GM19463 (cell line): ENCODE results near the gene FAM20B.
"Not testable (repeated sequence)": the region's sequence is repeated elsewhere in the genome, so short reads cannot be mapped to it uniquely, and the experiment has no call there.

ENCODE experiments used
- ATAC-seq: cut with Tn5 transposase; IDR thresholded peaks from one replicate; pipeline ENCODE4 v1.9.1; 2021; ENCODE audit warnings: mild to moderate bottlenecking, moderate library complexity; ENCODE audit not compliant: unreplicated experiment

FAM20B gene

DNA sequence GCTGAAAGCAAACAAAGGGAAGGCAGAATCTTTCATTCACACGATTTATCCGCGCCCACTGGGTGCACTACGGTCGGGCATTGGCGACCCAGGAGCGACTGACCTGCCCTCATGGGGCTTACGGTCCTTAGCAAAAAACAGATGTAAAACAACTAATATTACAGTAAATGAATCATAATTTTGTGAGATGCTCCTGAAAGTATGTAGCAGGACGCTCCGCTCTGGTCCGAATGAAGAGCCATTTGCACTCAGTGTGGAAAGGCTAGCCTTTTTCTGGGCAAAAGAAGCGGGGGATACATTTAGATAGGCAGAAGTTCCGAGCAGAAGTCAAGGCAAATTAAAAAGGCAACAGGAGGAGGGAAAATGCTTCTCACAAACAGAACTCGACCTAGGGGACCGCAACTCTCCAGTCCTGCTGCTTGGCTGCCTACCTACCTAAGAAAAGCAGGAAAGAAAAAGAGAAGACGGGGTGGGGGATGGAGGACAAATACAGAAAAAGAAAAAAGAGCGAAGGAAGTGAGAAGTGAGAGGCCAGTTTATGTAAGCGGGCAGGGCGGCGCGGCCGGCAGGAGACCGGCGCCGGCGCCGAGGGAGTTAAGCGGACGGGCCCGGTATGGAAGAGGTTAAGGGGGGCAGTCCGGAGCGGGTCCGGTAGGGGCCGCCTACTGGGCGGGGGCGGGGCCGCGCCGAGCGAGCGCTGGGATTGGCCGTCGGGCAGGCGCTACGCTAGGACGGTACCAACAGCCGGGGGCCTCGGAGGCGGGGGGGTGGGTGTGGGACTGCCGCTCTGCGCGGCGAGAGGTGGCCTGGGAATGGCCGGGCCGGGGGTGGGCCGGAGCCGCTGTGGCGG lies at the start of gene FAM20B:
FAM20B (plus strand) TSS at position 770 of the 850 bp plus-strand sequence. CDS start 17,954 bp downstream, outside the sequence.
- ATAC-seq, result peak; percentile 77

DNA sequence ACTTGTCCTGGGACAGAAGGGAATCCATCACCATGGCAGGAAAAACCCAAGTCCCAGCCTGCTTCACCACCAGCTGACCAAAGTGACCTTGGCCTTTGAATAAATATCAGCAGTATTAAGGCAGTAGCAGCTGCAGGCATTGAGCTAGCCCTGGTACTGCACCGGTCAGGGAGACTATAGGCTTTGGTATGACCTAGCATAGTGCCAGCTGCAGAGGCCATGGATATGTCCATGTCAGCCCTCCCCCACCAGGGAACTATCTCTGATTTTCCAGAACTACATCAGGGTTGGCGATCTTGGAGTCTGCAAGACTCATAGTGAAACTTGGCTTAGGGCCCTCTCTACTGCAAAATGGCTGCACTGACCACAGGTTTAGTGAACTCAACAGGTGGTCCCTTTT lies 49.2 kb upstream of the FAM20B start:
- no peak for ATAC-seq

GRCh38 chr1:178986204-178986603 lies 39.5 kb upstream of the FAM20B start:
- no peak for ATAC-seq

GRCh38 chr1:178988198-178988597 lies 37.5 kb upstream of the FAM20B start:
- not testable (repeated sequence) for ATAC-seq

DNA sequence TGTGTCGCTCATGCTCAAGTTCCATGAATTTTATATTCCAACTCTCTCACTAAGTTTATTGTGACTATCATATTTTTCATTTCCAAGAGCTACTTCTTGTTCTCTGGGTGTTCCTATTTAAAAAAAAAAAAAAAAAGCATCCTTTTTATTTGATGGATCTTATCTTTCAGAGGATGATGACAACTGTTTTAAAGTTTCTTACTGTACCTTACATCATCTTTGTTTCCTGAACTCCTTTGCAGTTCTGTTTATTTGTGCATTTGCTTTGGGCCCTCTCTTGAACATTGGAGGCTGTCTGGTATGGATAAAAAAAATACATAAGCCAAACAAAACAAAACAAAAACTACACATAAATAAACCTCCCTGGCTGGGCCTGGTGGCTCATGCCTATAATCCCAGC lies 32.1 kb upstream of the FAM20B start:
- no peak for ATAC-seq

DNA sequence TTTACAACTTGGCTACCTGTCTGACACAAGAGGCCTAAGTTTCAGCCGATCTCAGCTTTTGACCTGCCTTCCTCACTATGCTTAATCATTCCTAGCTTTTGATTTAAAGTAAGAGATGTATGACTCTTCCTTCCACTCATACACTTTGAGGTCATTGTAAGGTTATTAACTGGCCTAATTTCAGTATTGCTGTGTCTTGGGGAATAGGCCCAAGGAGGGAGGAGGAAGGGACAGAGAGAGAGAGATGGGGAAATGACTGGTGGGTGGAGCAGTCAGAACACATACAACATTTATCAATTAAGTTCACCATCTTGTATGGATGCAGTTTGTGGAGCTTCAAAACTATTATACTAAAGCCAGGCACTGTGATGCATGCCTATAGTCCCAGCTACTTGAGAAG lies 28.3 kb upstream of the FAM20B start:
- ATAC-seq, result no peak

GRCh38 chr1:178998295-178998694 lies 27.4 kb upstream of the FAM20B start:
- ATAC-seq, result no peak

DNA sequence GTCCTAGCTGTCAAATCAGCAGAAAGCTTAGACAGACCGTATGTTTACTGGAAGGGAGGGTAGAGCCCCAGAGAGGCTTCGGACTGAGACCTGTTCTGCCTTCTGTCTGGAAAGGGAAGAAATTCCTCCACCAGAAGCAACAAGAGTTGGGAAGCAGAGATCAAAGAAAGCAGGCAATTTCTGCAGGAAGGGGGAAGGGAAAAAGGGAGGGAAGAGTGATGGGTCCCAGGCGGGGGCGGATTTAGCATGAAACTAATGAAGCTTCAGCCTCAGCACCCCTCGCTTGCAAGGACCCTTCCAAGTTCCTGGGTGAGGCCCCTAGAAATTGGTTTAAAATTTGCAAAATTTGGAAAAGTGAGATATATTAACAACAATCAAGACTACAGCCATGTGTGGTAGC lies 26.6 kb upstream of the FAM20B start:
- no peak for ATAC-seq

- ATAC-seq, result no peak
Measured at GRCh38 chr1:179001451-179001850, 24.2 kb upstream of the FAM20B start.

- ATAC-seq, result not testable (repeated sequence)
Measured at GRCh38 chr1:179002064-179002463, 23.6 kb upstream of the FAM20B start.

GRCh38 chr1:179002552-179003345 lies 22.9 kb upstream of the FAM20B start:
- ATAC-seq, result peak; percentile 82

GRCh38 chr1:179003512-179004066 lies 22.1 kb upstream of the FAM20B start:
- no peak for ATAC-seq

- no peak for ATAC-seq
Measured at GRCh38 chr1:179007233-179007632, 18.5 kb upstream of the FAM20B start.

DNA sequence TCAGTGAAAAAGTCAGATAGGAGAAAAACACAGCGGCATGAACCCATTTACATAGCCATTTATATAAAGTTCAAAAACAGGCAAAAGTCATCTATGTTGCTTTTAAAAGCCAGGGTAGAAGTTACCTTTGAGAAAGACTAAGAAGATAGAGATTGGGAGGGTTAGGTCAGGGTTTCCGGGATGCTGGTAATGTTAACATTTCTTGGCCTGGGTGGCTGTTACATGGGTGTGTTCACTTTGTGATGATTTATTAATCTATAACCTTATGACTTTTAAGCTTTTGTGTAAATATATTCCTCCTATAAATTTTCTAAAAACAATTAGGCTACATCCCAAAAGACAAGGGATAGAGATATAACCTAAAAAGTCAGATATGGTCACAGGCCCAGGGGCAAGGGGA lies 15.0 kb upstream of the FAM20B start:
- no peak for ATAC-seq

DNA sequence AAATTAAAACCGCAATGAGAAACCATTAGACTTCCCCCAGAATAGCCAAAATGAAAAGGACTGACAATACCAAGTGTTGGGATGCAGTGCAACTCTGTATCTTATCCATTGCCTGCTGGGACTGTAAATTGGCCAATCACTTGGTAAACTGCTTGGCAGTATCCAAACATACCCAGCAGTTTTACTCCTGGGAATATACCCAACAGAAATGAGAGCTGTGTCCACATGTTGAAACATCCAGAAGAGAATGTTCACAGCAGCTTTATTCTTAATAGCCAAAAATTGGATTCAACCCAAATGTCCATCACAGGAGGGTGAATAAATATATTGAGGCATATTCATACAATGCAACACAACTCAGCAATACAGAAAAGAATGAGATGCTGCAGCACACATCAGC lies 13.7 kb upstream of the FAM20B start:
- no peak for ATAC-seq

GRCh38 chr1:179014123-179014522 lies 11.6 kb upstream of the FAM20B start:
- no peak for ATAC-seq

- no peak for ATAC-seq
Measured at GRCh38 chr1:179015396-179015795, 10.3 kb upstream of the FAM20B start.

- no peak for ATAC-seq
Measured at GRCh38 chr1:179016706-179017382, 8.8 kb upstream of the FAM20B start.

DNA sequence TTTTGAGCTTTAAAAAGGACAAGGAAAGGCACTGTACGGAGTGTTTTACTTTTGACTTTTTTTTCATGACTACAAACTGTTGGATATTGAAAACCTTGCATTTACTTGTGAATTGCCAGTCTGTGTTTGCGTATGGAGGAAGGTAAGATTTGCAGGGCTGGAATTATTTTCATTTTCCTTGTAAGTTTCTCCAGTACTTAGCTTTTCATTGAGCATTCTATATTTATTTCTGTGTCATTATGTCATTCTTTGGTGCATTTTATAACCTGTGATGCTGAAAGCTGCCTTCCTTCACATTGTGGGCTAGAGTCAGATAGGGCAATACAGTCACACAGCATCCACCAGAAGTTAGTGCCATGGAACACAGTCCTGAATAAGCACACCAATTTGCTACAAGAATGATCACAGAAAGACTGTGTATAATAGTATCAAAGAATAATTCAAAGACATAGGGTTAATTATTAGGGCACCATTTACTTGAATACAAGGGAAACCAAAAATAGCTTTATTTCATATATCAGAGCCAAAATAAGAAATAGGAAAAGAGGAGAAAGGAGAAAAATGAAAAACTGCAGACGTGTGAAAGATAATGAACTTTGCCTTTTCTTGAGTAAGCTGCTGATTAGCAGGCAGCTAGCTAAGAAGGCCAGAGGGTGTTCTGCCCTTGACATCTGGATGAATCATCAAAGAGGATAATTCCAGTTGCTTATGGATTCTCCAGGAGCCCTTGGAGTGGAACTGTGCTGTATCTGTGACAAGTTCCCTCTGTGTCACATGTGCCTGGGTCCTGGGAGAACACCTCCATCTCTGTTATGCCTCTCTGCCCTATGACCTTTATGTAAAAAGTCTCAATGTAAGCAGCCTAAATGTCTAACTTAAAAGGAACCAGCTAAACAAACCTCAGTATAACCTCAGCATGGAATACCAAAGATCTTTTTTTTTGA lies 8.0 kb upstream of the FAM20B start:
- ATAC-seq, result no peak

GRCh38 chr1:179021873-179022272 lies 3.8 kb upstream of the FAM20B start:
- ATAC-seq, result no peak
